Stimulated activated CD8-positive, alpha-beta memory T cell treated with anti-CD3 and anti-CD28 coated beads, Interleukin-12 subunit alpha, Interleukin-12 subunit beta, amount 100 ng/mL, for 4 hours (primary cell): Measurements from ENCODE around the gene DOCK3.
"Not testable (repeated sequence)": the region's sequence is repeated elsewhere in the genome, so short reads cannot be mapped to it uniquely, and the experiment has no call there.

Experiments
- DNase-seq: peaks from one replicate; pipeline ENCODE4 v3.0.0-alpha.2; 2020; ENCODE audit warnings: low read depth

The DOCK3 gene

DNA sequence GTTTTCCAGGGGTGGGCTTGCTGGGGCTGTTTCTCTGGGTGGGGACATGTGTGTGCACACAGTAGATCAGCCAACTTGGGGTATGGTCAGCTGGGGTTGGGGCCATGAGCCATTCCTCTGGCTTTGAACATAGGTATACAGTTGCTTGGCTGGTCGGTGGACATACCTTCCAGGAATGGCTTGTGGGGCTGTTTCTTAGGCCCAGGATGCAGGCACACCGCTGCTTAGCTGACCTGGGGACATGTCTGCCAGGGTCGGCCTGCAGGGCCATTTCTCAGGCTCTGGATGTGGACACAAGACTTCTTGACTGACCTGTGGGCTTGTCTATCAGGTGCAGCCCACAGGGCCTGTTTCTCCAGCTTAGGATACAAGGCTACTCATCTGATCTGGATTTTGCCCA, 130.6 kb downstream of the DOCK3 start:
- no peak for DNase-seq

DNA sequence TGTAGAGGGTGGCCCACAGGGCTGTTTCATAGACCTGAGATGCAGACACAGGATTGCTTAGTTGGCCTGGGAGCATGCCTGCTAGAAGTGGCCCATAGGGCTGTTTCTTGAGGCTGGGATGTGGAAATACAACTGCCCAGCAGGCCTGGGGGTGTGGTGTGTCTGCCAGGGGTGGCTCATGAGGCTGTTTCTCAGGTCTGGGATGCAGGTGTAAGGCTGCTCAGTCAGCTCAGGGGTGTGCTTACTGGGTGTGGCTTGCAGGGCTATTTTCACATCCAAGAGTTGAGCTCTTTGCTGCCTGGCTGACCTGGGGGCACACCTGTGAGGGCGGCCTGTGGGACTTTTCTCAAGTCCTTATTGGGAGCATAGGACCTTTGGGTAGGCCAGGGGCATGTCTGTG, 131.3 kb downstream of the DOCK3 start:
- DNase-seq, result no peak

DNA sequence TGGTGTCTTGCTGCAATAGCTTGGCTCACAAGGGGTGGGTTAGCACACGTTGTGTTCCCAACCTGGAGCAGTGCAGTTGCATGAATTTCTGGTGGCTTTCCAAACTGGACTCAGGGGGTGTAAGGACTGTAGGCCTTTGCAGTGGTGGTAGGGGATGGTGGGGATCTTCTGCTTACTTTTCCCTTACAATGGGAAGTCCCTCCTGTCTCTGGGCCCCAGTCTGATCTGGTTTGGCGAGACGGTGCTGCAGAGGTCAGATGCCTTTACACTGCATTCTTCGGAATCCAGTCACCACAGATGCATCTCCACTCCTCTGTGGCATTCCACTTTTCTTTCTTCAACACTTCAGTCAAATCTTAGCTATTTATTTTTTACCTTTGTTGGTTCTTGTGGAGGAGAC, 132.1 kb downstream of the DOCK3 start:
- DNase-seq, result no peak

DNA sequence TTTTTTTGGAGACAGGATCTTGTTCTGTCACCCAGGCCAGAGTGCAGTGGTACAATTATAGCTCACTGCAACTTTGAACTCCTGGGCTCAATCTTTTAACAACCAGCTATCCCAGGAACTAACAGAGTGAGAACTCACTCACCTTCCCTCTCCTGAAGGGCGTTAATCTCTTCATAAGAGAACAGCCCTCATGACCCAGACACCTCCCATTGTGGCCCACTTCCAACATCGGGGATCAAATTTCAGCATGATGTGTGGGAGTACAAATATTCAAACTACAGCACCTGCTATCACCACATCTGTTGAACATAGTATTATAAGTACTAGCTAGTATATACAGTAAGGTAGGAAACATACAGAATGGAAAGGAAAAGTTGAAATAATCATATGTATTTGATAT, 132.5 kb downstream of the DOCK3 start:
- DNase-seq, result no peak

DNA sequence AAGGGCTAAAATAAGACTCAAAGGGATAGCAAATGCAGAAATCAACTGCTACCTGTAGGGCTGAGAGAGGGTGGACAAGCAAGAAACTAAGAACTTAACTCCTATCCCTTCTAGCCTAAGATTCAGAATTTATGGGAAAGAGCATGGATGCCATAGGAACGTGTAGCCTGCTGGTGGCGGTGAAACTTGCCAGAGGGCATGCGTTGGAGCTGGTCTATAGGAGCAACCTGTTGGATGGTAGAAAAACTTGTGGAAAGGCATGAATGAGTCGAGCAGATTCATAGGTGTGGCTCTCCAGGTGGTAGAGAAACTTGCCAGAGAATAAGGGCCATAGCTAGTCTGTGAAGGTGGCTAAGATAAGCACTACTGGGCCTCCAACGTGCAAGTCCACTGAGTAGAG, 137.2 kb downstream of the DOCK3 start:
- DNase-seq, result no peak

DNA sequence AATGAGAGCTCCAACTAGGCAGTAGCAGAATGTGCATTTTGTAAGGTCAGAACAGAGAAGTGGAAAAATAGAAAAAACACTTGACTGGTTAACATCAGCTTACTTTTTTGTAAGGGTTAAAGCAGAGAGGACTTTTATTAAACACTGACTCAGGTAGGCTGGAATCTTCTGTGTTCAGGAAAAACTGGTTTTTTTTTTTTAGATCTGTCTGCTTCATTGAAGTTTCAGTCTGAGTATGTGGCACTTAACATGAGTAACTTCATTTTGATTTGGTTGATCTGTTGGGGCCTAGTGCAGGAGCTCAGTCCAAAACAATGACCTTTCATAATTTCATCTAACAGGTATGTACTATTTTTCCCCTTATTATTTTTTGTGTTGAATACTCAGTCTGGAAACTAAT, 141.1 kb downstream of the DOCK3 start:
- DNase-seq, result no peak

DNA sequence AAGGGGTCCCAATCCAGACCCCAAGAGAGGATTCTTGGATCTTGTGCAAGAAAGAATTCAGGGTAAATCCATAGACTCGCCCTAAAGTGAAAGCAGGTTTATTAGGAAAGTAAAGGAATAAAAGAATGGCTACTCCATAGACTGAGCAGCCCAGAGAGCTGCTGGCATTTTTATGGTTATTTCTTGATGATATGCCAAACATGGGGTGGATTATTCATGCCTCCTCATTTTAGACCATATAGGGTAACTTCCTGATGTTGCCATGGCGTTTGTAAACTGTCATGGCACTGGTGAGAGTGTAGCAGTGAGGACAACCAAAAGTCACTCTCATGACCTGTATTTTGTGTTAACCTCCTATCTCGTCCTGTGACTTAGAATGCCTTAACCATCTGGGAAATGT, 142.2 kb downstream of the DOCK3 start:
- no peak for DNase-seq

DNA sequence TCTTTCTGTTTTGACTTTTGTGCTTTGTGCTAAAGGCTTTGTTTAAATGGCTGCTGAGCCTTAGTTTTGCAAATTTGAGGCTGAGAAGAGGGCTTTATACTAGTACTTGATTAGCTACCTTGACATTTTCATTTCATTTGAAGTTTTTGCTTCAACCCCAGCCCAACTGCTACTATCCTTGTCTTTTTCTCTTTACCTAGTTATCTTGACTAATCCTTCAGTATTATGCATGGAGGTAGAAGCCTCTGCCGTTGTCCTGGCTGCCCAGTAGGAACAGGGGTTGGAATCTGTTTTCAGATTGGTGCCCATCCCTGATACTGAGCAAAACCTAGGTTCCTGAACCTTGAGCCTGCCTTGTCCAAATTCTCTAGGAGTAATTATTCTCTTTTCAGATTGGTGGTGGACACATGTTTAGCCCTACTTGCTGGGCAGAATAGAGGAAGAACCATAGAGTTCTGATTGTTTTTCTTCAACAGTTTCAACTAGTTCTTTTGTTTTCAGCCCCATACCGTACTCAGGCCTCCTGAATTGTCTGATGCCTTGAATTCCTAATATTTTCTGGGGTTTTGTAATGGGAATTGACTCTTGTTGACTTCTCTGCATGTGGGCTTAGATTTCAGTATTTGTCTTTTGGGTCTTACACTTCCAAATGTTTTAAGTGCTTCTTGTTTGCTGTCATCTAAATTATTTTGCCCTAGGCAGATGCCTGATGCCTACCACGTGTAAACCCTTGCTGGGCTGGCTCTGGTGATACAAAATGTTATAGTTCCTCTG, 143.2 kb downstream of the DOCK3 start:
- no peak for DNase-seq

DNA sequence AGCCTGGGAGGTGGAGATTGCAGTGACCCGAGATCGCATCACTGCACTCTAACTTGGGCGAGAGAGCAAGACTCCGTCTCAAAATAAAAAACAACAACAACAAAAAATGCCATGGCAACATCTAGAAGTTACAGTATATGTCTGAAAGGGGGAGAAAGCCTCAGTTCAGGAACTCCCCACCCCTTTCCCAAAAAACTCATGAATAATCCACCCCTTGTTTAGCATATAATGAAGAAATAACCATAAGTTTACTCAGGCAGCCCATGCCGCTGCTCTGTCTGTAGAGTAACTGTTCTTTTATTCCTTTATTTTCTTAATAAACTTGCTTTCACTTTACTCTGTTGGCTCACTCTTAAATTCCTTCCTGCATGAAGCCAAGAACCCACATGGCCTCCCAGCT, 145.2 kb downstream of the DOCK3 start:
- DNase-seq, result no peak

DNA sequence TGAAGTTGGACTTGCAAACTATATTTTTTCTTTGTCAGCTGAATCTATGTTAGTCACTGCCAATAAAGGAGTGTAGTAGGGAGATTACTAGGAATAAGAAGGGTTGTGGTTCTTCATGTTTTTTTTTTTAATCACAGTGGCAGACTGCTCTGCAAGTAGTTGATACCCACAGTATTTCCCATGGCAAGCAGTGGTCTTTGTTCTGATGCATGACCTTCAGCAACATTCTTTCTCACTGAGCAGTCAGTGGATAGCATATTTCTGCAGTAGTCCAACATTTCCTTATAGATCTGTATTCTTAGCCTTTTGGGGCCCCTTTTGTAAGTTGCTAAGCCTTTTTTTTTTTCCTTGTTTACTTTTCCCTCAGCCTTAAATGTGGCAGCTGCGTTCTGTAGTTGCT, 151.1 kb downstream of the DOCK3 start:
- no peak for DNase-seq

DNA sequence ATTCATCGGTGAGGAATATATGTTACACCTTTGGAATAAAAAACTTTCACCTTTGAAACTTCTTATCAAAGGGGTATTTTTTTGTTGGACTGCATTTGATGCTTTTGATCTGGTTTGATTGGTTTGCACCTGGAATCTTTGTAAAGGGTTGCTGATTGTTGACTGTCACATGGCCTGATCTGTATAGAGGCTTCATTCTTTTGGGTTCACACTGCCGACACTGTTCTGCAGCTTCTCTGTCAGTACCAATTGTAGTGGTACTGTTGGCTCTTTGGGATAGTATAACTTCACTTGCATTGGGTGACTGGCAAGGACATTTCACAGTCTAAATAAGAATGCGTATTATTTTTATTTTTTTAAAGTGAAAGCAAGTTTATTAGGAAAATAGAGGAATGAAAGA, 155.7 kb downstream of the DOCK3 start:
- no peak for DNase-seq

DNA sequence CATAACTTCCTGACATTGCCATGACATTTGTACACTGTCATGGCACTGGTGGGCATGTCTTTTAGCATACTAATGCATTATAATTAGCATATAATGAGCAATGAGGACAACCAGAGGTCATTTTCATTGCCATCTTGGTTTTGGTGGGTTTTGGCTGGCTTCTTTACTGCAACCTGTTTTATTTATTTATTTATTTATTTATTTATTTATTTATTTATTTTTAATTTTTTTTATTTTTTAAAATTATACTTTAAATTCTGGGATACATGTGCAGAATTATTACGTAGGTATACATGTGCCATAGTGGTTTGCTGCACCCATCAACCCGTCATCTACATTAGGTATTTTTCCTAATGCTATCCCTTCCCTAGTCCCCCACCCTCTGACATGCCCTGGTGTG, 156.3 kb downstream of the DOCK3 start:
- not testable (repeated sequence) for DNase-seq

DNA sequence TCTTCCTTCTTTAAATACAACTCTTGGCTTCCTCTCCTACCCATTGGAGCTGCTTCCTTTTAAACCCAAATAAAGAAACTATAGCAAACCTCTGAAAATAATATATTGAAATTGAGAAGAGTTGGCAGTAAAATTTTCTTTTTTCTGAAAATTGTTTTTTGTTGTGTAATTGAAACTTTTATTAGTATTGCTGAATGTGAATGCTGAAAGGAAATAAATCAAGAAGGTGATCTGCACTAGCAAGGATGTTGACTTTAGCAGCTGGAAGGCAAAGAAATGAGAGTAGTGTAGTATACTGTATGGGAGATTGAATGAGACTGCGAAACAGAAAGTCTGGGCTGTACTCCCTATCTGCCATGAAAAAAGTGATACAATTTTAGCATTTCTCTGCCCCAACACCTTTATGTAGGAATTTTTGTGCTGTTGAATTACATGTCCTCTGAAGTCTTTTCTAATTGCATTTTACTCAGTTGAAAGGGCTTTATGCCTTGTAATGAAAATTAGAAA, 166.3 kb downstream of the DOCK3 start:
- DNase-seq, result no peak

DNA sequence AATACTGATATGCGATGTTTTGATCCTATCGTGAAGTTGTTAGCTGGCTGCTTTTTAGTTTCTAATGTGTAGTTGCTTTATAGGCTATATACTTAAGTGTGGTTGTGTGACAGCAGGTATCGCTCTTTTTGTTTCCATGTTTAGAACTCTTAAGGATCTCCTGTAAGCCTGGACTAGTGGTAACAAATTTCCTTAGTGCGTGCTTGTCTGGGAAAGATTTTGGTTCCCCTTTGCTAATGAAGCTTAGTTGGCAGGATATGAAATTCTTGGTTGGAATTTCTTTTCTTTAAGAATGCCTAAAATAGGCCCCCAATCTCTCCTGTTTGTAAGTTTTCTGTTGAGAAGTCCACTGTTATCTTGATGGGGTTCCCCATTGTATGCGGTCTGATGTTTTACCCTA, 173.6 kb downstream of the DOCK3 start:
- DNase-seq, result no peak

DNA sequence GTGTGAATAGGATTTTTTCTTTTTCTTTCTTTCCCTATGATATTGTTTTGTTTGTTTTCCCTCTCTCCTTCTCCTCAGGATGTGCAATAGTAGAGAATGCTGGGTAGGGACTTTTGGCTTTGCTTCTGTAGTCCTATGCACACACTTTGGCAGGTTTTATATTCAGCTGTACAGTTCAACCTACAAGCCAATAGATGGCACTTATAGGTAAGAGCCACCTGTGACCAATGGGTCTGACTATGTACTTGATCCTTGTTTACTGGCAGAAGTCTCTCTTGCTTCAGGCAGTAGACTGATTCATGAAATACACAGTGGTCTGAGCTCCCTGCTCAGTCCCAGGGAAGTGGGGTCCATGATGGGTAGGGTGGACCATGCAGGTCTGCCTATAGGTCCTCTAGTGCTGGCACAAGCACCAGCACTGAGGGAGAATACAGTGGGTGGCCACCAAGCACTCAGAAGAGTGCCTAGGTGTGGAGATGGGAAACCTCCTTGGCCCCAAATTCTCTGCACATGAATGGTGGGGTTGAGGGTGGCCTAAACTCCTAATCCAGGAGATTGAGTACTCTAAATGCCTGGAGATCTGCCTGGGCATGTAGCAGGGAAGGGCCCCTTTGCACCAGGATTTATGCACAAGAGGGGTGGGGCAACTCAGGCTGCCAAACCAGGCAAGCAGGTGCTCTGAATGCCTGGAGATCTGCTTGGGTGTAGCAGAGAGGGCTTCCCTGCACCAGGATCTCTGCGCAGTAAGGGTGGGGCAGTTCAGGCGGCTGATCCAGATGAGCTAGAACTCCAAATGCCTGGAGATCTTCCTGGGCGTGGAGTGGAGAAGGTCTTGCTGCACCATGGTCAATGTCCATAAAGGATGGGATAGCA, 176.1 kb downstream of the DOCK3 start:
- DNase-seq, result no peak

DNA sequence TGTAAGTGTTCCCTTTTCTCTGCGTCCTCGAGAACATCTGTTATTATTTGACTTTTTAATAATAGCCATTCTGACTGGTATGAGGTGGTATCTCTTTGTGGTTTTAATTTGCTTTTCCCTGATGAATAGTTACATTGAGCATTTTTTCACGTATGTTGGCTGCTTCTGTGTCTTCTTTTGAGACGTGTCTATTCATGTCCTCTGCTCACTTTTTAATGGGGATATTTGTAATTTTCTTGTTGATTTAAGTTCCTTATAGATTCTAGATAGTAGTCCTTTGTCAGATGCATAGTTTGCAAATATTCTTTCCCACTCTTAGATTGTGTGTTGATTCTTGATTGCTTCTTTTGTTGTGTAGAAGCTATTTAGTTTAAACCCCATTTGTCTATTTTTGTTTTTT, 179.2 kb downstream of the DOCK3 start:
- DNase-seq, result no peak

DNA sequence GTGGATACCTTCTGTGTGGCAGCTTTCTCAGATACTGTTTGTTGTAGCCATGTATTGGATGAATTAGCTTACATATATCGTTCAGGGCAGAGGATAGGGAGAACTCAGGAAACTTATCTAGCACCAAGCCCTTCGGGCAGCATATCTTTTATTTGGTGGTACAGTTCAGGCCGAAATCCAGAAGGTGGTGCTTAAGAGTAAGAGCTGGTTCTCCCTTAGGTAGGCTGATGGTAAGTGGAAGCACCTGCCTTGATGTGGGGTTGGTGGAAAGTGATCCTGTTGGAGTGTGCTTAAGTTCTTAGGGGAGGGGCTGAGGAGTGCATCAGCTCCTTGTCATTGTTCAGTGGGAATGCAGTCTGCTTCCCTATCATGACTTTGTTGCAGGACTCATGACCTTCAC, 187.5 kb downstream of the DOCK3 start:
- no peak for DNase-seq

DNA sequence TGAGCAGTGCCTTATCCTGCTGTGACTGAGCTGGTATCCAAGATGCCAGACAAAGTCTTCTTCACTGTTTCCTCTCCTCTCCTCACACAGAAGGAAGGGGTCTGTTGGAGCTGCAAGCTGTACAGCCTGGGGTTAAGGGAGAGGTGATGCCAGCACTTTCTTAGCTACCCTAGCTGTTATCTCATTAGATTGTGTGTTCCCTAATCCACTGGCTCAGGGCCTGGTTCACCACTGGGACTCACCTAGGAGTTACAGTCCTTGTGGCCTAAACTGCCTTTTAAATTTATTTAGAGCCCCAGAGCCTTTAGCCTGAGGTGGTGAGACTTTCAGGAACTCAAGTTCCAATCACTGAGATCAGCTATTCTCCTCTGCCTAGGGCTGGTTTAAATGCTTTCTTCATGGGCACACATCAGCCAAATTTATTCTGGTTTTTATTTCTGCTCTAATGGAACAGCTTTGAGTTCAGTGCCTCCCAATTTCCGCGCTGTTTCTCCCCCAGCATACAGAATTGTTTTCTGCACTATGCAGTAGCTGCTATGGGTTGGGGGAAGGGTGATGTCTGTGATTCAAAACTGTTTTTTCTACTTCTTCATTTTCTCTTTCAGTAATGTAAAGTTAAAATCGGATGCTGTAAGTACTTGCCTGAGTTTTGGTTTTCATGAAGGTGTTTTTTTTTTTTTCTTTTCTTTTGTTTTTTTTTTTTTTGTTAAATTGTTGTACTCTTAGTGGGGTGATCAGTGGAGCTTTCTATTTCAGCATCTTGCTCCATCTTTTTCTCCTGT, 198.8 kb downstream of the DOCK3 start:
- DNase-seq, result no peak

DNA sequence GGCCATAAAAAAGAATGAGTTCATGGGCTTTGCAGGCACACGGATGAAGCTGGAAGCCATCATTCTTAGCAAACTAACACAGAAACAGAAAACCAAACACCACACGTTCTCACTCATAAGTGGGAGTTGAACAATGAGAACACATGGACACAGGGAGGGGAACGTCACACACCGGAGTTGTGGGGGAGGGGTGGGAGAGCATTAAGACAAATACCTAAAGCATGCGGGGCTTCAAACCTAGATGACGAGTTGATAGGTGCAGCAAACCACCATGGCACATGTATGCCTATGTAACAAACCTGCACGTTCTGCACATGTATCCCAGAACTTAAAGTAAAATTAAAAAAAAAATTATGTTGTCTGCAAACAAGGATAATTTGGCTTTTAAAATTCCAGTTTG, 200.1 kb downstream of the DOCK3 start:
- not testable (repeated sequence) for DNase-seq

DNA sequence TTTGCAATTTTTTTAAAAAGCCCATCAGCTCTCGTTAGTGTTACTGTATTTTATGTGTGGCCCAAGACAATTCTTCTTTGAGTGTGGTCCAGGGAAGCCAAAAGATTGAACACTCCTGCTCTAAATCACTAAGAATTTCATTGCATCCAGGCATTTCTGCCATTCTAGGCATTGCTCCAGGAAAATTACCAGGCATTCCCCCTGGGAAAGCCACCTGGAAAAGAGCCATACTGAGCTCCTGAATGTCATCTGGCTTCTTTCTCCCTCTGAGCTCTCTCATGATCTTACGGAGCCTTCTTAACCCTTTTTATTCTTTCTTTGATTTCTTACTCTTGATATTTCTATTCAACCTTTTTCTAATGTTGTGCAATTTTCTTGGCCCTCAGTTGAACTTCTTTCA, 202.2 kb downstream of the DOCK3 start:
- DNase-seq, result no peak

DNA sequence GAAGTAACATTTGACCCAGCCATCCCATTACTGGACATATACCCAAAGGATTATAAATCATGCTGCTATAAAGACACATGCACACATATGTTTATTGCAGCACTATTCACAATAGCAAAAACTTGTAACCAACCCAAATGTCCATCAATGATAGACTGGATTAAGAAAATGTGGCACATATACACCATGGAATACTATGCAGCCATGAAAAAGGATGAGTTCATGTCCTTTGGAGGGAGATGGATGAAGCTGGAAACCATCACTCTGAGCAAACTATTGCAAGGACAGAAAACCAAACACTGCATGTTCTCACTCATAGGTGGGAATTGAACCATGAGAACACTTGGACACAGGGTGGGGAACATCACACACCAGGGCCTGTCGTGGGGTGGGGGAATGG, 208.0 kb downstream of the DOCK3 start:
- DNase-seq, result not testable (repeated sequence)

DNA sequence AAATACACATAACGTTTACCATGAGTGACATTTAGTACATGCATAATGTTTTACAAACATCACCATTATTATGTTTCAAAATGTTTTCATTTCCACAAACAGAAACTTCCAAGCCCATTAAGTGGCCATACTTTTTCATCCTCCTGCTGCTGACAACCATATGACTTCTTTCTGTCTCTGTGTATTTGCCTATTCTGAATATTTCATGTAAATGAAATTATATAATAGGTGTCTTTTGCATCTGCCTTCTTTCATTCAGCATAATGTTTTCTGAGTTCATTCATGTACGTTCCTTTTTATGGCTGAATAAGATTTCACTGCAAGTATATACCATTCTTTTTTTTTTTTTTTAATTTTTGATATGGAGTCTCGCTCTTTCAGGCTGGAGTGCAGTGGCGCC, 209.0 kb downstream of the DOCK3 start:
- DNase-seq, result no peak
